HUES48 (cell line): ENCODE measurements around the gene GDF2.

Experiments
- H3K27ac ChIP-seq: one replicate; pipeline ENCODE4 v1.7.0; 2013; ENCODE audit warnings: low read depth, low read length, inconsistent platforms
- H3K27me3 ChIP-seq: 2 replicates; pipeline ENCODE4 v1.6.1; 2013; ENCODE audit warnings: mild to moderate bottlenecking, low read length; ENCODE audit not compliant: control insufficient read depth, insufficient read depth
- H3K36me3 ChIP-seq: 2 replicates; pipeline ENCODE4 v1.6.1; 2013; ENCODE audit warnings: low read length; ENCODE audit not compliant: control insufficient read depth, insufficient read depth
- H3K4me1 ChIP-seq: 2 replicates; pipeline ENCODE4 v1.6.1; 2013; ENCODE audit warnings: mild to moderate bottlenecking, low read length; ENCODE audit not compliant: control insufficient read depth, insufficient read depth
- H3K4me3 ChIP-seq: 2 replicates; pipeline ENCODE4 v1.5.1; 2013; ENCODE audit warnings: mild to moderate bottlenecking, low read depth, low read length
- H3K9ac ChIP-seq: 2 replicates; pipeline ENCODE4 v1.6.1; 2013; ENCODE audit warnings: mild to moderate bottlenecking, low read depth, low read length, moderate library complexity
- H3K9me3 ChIP-seq: 2 replicates; pipeline ENCODE4 v1.6.1; 2013; ENCODE audit warnings: low read length; ENCODE audit not compliant: control insufficient read depth, insufficient read depth

Gene GDF2

GRCh38 chr10:47303105-47303504, 19.1 kb upstream of the GDF2 start:
- no peak overlapping the region for H3K4me3 ChIP-seq
- H3K9me3 ChIP-seq, result no peaks in the 10 kb centered on the region
- no peak overlapping the region for H3K27ac ChIP-seq
- peaks cover 47% of the 10 kb centered on the region for H3K27me3 ChIP-seq
- H3K4me1 ChIP-seq, result peaks cover 3% of the 10 kb centered on the region; the same call in 1 of the 2 replicates
- no peaks in the 10 kb centered on the region for H3K36me3 ChIP-seq
- H3K9ac ChIP-seq, result no peak overlapping the region

- peaks cover 3% of the 10 kb centered on the region; the same call in 1 of the 2 replicates for H3K4me1 ChIP-seq
- no peaks in the 10 kb centered on the region for H3K36me3 ChIP-seq
Observed at GRCh38 chr10:47303866-47304265, 18.4 kb upstream of the GDF2 start.

DNA sequence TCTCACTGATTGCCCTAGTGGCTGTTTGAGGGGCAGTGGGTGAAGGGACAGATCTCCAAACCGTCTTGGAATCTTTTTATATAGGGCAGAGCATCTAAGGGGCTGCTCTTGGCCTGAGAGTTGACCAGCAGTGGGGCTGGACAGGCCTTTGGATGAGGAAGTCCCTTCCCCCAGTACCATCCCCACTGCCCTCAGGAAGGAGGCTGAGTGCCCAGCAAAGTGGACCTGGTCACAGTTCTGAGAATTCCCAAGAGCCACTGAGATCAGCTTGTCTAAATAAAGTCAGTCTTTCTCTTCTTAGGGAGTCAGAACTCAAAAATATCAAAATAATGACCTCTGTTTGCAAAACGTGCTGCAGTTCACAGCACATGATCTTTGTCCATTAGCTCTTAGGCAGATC, 16.7 kb upstream of the GDF2 start:
- no peak overlapping the region for H3K4me3 ChIP-seq
- H3K36me3 ChIP-seq, result no peaks in the 10 kb centered on the region
- peaks cover 3% of the 10 kb centered on the region; the same call in 1 of the 2 replicates for H3K4me1 ChIP-seq
- no peak overlapping the region for H3K27ac ChIP-seq
- H3K9ac ChIP-seq, result no peak overlapping the region
- H3K9me3 ChIP-seq, result no peaks in the 10 kb centered on the region
- peaks cover 24% of the 10 kb centered on the region for H3K27me3 ChIP-seq

More at GRCh38 chr10:47303866-47304265, 18.4 kb upstream of the GDF2 start:
- Histone ChIP-seq H3K9me3 (no peaks in the 10 kb centered on the region), H3K27me3 (peaks cover 41% of the 10 kb centered on the region), H3K9ac (no peak overlapping the region), H3K27ac (no peak overlapping the region), H3K4me3 (no peak overlapping the region)

DNA sequence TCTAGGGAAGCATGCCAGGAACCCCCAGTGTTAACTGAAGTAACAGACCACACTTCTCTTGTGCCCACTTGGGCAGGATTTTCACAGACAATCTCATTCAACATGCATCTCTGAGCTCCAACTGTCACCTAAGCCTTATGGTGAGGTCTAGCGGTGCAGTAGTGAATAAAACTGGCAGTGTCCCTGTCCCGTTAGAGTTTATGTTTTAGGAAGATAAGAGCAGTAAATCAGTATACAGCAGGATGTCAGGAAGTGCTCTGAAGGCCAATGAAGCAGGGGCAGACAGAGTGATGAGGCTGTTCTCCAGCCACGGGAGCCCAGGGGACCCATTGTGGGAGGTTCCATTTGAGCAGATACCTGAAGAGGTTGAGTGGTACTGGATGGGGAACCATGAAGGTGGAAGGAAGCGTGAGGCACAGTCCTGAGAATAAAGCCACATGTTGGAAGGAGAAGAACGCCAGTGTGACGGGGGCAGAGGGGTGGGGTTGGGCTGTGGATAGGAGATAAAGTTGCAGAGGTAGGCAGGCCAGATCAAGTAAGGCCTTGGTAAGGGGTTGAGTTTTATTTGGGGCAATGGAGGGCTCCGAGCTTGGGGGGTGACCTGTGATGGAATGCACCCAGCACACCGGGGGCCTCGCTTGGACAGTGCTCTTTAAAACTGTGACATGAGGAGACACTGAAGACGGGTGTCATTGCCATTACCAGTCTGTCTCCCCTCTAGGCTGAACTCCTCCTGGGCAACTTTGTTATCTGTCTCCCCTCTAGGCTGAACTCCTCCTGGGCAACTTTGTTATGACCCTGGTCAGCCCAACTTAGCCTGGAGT, 15.7 kb upstream of the GDF2 start:
- Histone ChIP-seq H3K27ac (no peak overlapping the region), H3K9ac (no peak overlapping the region), H3K4me1 (peaks cover 3% of the 10 kb centered on the region; the same call in 1 of the 2 replicates), H3K9me3 (no peaks in the 10 kb centered on the region), H3K27me3 (peaks cover 14% of the 10 kb centered on the region), H3K36me3 (no peaks in the 10 kb centered on the region), H3K4me3 (no peak overlapping the region)

- peaks cover 3% of the 10 kb centered on the region; the same call in 1 of the 2 replicates for H3K4me1 ChIP-seq
- H3K9me3 ChIP-seq, result no peaks in the 10 kb centered on the region
- H3K27me3 ChIP-seq, result peaks cover 6% of the 10 kb centered on the region
- no peak overlapping the region for H3K4me3 ChIP-seq
- H3K9ac ChIP-seq, result no peak overlapping the region
- H3K36me3 ChIP-seq, result no peaks in the 10 kb centered on the region
- H3K27ac ChIP-seq, result no peak overlapping the region
Observed at GRCh38 chr10:47307381-47307780, 14.9 kb upstream of the GDF2 start.

DNA sequence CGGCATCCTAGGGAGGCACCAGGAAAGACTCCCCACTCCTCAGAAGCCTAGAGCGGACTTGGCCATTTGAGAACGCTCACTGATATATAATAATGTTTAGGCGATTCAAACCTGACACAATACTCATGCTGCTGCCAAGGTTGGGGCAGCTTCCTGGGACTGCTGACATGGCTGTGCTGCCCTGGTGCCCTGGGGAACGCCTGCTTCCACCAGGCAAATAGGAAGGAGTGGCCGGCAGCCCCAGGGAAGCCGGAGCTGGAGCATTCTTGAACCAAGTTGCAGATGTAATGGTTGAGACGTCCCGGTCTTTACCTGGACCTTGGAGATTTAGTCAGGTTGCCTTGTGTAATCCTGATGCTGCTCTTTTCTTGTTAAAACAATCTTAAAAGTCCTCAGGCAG, 13.5 kb upstream of the GDF2 start:
- Histone ChIP-seq H3K4me1 (peaks cover 3% of the 10 kb centered on the region; the same call in 1 of the 2 replicates), H3K9ac (no peak overlapping the region)

GRCh38 chr10:47309408-47310089, 12.7 kb upstream of the GDF2 start:
- H3K9me3 ChIP-seq, result no peaks in the 10 kb centered on the region

More for the DNA sequence above, 13.5 kb upstream of the GDF2 start:
- no peaks in the 10 kb centered on the region for H3K9me3 ChIP-seq
- H3K36me3 ChIP-seq, result no peaks in the 10 kb centered on the region
- H3K27me3 ChIP-seq, result no peaks in the 10 kb centered on the region
- H3K27ac ChIP-seq, result no peak overlapping the region
- H3K4me3 ChIP-seq, result no peak overlapping the region

DNA sequence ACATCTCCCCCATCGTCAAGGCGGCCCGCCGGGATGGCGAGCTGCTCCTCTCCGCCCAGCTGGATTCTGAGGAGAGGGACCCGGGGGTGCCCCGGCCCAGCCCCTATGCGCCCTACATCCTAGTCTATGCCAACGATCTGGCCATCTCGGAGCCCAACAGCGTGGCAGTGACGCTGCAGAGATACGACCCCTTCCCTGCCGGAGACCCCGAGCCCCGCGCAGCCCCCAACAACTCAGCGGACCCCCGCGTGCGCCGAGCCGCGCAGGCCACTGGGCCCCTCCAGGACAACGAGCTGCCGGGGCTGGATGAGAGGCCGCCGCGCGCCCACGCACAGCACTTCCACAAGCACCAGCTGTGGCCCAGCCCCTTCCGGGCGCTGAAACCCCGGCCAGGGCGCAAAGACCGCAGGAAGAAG, 12.2 kb upstream of the GDF2 start:
- Histone ChIP-seq H3K27me3 (no peaks in the 10 kb centered on the region), H3K9me3 (no peaks in the 10 kb centered on the region), H3K9ac (no peak overlapping the region), H3K27ac (no peak overlapping the region), H3K4me3 (no peak overlapping the region), H3K36me3 (no peaks in the 10 kb centered on the region), H3K4me1 (no peaks in the 10 kb centered on the region; the same call in 1 of the 2 replicates)

More at GRCh38 chr10:47309408-47310089, 12.7 kb upstream of the GDF2 start:
- Histone ChIP-seq H3K36me3 (no peaks in the 10 kb centered on the region), H3K9ac (no peak overlapping the region), H3K27ac (no peak overlapping the region), H3K4me1 (peaks cover 3% of the 10 kb centered on the region; the same call in 1 of the 2 replicates), H3K4me3 (no peak overlapping the region), H3K27me3 (no peaks in the 10 kb centered on the region)

- no peaks in the 10 kb centered on the region; the same call in 1 of the 2 replicates for H3K4me1 ChIP-seq
- no peaks in the 10 kb centered on the region for H3K9me3 ChIP-seq
- H3K9ac ChIP-seq, result no peak overlapping the region
- H3K27me3 ChIP-seq, result no peaks in the 10 kb centered on the region
- no peaks in the 10 kb centered on the region for H3K36me3 ChIP-seq
- H3K27ac ChIP-seq, result no peak overlapping the region
- no peak overlapping the region for H3K4me3 ChIP-seq
Observed at GRCh38 chr10:47311193-47311931, 10.9 kb upstream of the GDF2 start.

DNA sequence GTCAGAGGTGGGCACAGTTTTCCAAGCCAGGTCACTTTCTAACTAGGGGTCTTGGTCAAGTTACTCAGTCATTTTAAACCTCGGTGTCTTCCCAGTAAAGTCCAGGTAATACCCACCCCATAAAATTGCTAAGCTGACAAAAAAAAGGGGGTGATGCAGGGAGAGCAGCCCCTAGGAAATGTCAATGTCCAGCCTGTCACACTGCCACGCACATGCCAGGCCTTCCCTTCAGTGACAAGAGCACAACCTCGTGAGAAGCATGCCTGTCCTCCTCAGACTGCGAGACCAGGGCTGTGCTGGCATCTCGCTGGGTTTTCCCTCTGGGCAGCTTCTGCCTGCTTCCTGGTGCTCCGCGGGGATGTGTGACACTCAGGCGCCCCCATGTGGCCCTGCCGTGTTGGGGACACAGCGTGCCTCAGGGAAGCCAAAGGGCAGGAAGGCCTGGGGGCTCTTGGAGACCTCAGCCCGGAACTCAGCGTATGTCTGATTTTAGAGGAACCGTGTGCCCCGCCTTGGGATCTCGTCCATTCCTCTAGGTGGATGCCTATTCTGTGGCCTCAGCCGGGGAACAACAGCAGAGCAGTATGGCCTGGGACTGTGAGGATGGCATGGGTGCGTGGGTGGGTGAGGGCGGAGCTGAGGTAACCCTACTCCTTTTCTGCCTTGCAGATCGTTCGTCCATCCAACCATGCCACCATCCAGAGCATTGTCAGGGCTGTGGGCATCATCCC, 10.2 kb upstream of the GDF2 start:
- H3K4me1 ChIP-seq, result no peaks in the 10 kb centered on the region; the same call in 1 of the 2 replicates
- H3K4me3 ChIP-seq, result no peak overlapping the region
- H3K27me3 ChIP-seq, result no peaks in the 10 kb centered on the region
- no peaks in the 10 kb centered on the region for H3K9me3 ChIP-seq
- no peak overlapping the region for H3K27ac ChIP-seq
- H3K36me3 ChIP-seq, result no peaks in the 10 kb centered on the region
- H3K9ac ChIP-seq, result no peak overlapping the region
